ENCODE results near the gene GGTA1. TPM values are rescaled to one million over a fixed set of nuclear protein-coding genes. Genes with fewer than 3 reads are reported as not detected.
"Not testable (repeated sequence)": the region's sequence is repeated elsewhere in the genome, so short reads cannot be mapped to it uniquely, and the experiment has no call there.

Gene GGTA1
- total RNA-seq, 1 experiment from 2014 or later = not detected

DNA sequence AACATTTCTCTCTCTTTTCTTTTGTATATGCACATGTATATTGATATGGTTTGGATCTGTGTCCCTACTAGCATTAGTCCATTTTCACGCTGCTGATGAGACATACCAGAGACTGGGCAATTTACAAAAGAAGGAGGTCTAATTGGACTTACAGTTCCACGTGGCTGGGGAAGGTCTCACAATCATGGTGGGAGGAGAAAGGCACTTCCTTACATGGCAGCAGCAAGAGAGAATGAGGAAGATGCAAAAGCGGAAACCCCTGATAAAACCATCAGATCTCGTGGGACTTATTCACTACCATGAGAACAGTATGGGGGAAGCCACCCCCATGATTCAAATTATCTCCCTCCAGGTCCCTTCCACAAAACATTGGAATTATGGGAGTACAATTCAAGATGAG is 13.5 kb upstream of the GGTA1 start:
- not testable (repeated sequence) for H3K27me3 ChIP-seq (ENCODE audit: control insufficient read depth, insufficient read depth, low read length); DNase-seq; H3K36me3 ChIP-seq (replicated peaks; ENCODE audit: control insufficient read depth, insufficient read depth, low read length); H3K4me3 ChIP-seq (ENCODE audit: insufficient read depth, low read depth, low read length)

DNA sequence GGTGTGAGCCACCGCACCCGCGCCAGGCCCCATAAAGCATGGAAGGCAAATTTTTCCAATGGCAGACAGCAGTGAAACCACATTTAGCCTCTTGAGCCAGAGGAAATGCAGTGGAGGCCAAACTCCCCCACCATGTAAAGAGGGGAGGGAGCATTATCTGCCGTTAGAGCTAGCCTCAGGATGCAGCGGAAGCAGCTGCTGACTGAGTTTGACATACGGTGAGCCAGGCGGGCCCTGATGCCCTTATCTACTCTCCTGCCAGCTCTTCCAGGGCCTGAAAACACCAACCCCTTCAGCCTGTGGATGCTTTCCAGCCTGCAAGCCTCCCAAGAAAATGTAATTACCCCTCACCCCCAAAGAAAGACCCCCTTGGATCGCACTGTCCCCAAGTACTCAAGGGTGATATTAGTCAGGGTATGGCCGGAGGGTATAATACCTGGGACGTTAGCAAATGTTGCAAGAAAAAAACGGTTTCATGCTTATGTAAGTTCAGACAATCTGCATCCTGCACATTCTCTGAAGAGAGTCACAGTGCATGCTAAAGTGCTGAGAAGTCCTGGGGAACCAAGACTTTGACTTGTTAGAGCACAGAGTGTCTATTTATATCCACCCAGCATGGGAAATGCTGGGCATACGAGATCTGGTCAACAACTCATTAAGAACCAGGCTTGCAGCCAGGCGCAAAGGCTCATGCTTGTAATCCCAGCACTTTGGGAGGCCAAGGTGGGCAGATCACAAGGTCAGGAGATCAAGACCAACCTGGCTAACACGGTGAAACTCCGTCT is 11.3 kb upstream of the GGTA1 start:
- no peaks in the 10 kb centered on the region for H3K27me3 ChIP-seq (ENCODE audit: control insufficient read depth, insufficient read depth, low read length)
- no peak for DNase-seq
- H3K4me3 ChIP-seq (ENCODE audit: insufficient read depth, low read depth, low read length) = no peak overlapping the region
- H3K36me3 ChIP-seq (replicated peaks; ENCODE audit: control insufficient read depth, insufficient read depth, low read length) = no peaks in the 10 kb centered on the region

DNA sequence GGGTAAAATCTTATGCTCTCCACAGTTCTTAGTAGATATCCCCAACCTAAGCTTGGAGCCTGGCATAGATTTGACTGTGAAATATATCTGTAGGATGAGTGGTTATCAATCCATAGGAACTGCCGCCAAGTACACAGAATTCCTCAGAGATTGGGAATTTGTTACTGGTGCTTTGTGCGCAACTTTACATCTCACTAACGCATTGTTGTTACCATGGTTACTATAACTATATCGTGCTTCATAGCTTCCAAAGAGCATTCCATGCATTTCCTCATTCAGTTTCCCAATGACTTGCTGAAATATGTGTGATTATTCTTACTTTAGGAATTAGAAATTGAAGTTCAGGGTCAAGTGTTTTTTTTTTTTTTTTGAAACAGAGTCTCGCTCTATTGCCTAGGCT is 9.5 kb upstream of the GGTA1 start:
- Histone ChIP-seq H3K36me3 (replicated peaks; ENCODE audit: control insufficient read depth, insufficient read depth, low read length) (no peaks in the 10 kb centered on the region), H3K27me3 (ENCODE audit: control insufficient read depth, insufficient read depth, low read length) (peaks cover 1% of the 10 kb centered on the region; the same call in 1 of the 2 replicates), H3K4me3 (ENCODE audit: insufficient read depth, low read depth, low read length) (no peak overlapping the region)
- DNase-seq = no peak

DNA sequence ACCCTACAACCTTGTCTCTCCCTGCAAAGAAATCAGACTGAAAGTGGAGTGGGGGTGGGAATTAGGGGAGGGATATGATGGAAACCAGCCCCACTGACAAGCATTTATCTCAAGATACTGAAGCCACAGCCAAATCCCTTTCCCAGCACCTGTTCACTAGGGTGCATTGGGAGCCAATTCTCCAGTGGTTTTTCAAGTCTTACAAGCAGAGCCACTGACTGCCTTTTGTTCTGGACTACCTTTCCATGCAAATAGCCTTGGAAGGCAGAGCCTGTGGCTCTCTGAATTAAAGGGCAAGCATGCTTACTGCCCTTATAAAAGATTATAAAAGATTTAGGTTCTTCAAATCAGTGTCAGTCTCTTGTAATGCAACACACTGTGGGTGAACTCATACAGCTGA is 8.8 kb upstream of the GGTA1 start:
- H3K27me3 ChIP-seq (ENCODE audit: control insufficient read depth, insufficient read depth, low read length) = peaks cover 1% of the 10 kb centered on the region; the same call in 1 of the 2 replicates
- no peaks in the 10 kb centered on the region for H3K36me3 ChIP-seq (replicated peaks; ENCODE audit: control insufficient read depth, insufficient read depth, low read length)
- no peak for DNase-seq
- no peak overlapping the region for H3K4me3 ChIP-seq (ENCODE audit: insufficient read depth, low read depth, low read length)

DNA sequence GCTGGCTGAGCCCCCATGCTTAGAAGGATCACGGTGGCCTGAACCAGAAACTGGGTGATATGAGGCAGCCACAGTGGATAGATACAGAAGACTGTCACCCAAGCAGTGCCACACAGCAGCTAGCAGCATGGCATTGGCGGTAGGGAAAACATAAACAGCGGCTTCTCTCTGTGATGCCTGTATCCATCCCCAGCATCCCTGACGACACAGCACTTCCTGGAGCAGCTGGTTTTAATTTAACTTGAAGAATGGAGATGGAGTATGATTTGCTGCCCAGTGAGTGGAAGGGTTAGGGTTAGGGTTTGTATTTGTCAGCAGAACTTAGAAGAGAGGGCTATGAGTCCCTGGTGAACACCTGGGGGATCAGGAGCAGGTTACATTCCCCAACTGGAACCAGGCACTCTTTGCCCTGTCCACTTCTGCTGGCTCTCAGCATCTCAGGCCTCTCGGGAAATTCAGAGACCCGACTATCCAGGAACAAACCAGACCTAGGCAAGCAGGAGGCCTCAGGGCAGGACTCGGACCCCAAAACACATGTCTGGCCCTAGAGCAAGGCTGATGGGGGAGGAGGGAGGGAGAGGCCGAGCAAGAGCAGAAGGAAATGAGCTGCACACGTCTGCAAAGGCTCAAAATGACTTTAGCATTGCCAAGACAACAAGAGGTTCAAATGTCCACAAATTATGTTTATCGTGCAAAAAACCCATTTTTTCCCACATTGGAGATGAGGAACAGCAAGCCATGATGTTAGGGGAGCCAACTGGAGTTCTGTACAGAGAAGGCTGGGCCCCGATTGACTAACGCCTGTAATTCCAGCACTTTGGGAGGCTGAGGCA is 6.5 kb upstream of the GGTA1 start:
- no peak for DNase-seq
- Histone ChIP-seq H3K4me3 (ENCODE audit: insufficient read depth, low read depth, low read length) (no peak overlapping the region), H3K27me3 (ENCODE audit: control insufficient read depth, insufficient read depth, low read length) (peaks cover 4% of the 10 kb centered on the region), H3K36me3 (replicated peaks; ENCODE audit: control insufficient read depth, insufficient read depth, low read length) (no peaks in the 10 kb centered on the region)

DNA sequence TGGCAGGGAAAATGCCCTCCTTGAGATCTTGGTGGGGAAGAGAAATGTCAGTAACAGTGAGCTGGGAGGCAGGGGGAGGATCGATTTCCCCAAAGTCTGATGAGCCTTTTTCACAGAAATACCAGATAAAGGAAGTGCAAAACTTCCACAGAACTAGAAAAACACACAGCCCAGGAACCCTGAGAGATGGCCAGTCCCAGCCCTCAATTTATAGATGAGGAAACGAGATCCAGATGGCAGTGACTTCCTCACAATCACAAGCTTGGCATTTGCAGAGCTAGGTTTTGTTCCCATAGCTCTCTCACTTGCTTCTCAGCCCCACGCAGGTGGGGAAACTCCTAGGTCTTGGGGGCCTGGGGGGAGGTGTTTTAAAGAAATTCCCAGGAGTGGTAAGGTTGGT is 3.8 kb upstream of the GGTA1 start:
- Histone ChIP-seq H3K27me3 (ENCODE audit: control insufficient read depth, insufficient read depth, low read length) (peaks cover 31% of the 10 kb centered on the region), H3K36me3 (replicated peaks; ENCODE audit: control insufficient read depth, insufficient read depth, low read length) (no peaks in the 10 kb centered on the region), H3K4me3 (ENCODE audit: insufficient read depth, low read depth, low read length) (no peak overlapping the region)
- no peak for DNase-seq

DNA sequence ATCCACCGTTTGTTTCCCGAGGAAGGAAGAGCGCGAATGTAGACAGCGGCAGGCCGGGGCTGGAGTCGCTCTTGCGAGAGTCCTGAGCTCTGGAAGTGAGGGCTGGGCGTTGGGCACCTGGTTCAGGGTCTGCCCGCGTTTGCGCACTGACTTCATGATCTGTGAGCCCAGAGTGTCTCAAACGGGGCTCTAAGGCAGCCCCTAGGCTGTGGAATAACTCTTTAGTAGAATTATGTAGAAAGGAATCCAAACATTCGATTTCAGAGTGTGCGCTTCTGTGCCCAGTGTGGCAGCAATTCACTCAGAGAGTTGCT is 478 bp upstream of the GGTA1 start:
- DNase-seq = no peak
- Histone ChIP-seq H3K36me3 (replicated peaks; ENCODE audit: control insufficient read depth, insufficient read depth, low read length) (no peaks in the 10 kb centered on the region), H3K27me3 (ENCODE audit: control insufficient read depth, insufficient read depth, low read length) (peaks cover 38% of the 10 kb centered on the region), H3K4me3 (ENCODE audit: insufficient read depth, low read depth, low read length) (peak overlapping the region; percentile 45)

DNA sequence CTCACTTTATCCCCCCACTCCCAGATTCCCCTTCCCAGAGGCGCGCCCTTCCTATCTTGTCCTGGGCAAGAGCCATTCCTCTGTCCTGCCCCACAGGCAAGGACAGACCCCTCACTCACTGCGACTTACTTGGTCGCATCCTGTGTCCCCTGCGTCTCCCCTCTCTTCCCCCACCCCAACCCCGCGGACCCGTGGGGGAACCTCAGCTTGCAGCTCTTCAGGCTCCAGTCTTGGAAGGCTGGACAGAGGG is 542 bp downstream of the GGTA1 start:
- Histone ChIP-seq H3K4me3 (ENCODE audit: insufficient read depth, low read depth, low read length) (peak overlapping the region; percentile 45), H3K27me3 (ENCODE audit: control insufficient read depth, insufficient read depth, low read length) (peaks cover 38% of the 10 kb centered on the region), H3K36me3 (replicated peaks; ENCODE audit: control insufficient read depth, insufficient read depth, low read length) (no peaks in the 10 kb centered on the region)
- DNase-seq = peak; percentile 66

DNA sequence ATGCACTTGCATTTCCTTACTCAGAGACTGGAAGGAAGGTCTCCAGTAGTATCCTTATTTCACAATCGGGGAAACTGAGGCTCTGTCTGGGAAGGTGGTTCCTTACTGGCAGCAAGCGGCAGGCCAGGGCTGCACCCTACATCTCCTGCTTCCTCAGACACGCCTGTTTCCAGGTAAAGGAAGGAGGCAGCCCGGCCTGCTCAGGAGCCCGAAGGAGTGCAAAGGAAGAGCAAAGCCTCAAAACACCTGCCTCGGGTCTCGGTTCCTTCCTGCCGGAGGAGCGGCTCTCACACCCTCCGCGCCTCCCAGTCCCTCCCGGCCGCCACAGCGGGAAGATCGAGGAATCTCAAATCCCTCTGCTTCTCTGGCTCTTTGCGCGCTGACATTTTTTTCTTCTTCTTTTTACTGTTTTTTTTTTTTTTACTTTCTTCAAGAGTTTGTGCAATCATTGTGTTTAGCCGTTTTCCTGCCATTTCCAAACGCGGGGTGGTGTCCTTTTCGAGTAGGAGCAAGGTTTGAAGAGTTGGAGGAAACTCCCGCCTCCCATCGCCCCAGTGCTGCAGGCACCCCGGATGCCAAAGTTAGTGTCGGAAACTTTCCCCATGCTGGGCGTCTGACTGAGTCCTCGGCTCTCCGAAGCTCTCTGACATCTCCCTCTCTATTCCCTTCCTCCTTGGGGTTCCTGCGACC is 1.0 kb downstream of the GGTA1 start:
- Histone ChIP-seq H3K36me3 (replicated peaks; ENCODE audit: control insufficient read depth, insufficient read depth, low read length) (no peaks in the 10 kb centered on the region), H3K27me3 (ENCODE audit: control insufficient read depth, insufficient read depth, low read length) (peaks cover 38% of the 10 kb centered on the region), H3K4me3 (ENCODE audit: insufficient read depth, low read depth, low read length) (peak overlapping the region; percentile 45; the same call in 1 of the 2 replicates)
- peak; percentile 78 for DNase-seq

DNA sequence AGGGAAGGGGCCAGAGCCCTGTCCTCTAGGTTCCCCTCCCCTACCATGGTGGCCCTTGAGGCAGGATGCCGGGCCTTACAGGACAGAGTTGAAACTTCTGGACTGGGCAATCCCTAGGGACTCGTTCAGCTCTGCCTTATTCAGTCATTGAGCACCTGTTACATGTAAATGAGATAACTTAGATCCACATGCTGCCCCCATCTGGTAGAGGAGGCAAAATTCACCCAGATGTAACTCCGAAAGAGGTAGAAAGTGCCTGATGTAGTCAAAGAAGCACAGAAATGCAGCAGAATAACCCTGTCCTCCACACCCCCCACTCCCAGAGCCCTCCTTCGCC is 1.5 kb downstream of the GGTA1 start:
- H3K36me3 ChIP-seq (replicated peaks; ENCODE audit: control insufficient read depth, insufficient read depth, low read length) = no peaks in the 10 kb centered on the region
- peak; percentile 86 for DNase-seq
- H3K27me3 ChIP-seq (ENCODE audit: control insufficient read depth, insufficient read depth, low read length) = peaks cover 38% of the 10 kb centered on the region
- peak overlapping the region; percentile 45; the same call in 1 of the 2 replicates for H3K4me3 ChIP-seq (ENCODE audit: insufficient read depth, low read depth, low read length)

DNA sequence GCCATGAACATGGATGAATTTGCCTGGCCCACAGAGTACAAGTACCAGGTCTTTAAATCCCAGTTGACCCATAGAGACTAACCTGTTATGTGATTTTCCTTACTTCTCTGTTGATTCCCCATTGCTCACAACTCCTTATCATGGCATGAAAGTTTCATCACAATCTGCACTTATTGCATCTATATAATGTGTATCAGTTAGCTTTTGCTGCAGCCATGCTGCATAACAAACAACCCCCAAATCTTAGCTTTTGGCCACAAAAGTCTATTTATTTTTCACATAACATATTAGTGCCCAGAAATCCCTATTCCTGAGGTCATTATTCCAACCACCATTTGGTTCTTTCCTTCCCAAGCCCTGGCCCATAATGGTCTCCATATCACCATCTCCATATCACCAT is 3.7 kb downstream of the GGTA1 start:
- Histone ChIP-seq H3K27me3 (ENCODE audit: control insufficient read depth, insufficient read depth, low read length) (peaks cover 33% of the 10 kb centered on the region), H3K4me3 (ENCODE audit: insufficient read depth, low read depth, low read length) (no peak overlapping the region), H3K36me3 (replicated peaks; ENCODE audit: control insufficient read depth, insufficient read depth, low read length) (no peaks in the 10 kb centered on the region)
- no peak for DNase-seq

DNA sequence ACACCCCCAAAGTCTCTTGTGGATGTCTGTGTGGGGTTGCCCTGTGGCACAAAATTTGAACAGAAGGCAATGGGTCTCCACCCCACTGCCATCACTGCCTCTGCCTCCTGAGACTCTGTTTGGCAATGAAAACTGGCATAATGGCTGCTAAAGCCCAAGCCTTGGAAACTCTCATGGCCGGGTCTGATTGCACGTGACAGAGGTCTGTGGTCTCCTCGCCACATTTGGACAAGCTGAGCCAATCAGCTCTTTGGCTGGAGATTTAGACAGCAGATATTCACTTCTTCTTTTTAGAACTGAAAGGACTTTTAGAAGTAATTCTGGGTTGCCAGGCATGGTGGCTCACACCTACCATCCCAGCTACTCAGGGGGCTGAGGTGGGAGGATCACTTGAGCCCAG is 5.5 kb downstream of the GGTA1 start:
- H3K4me3 ChIP-seq (ENCODE audit: insufficient read depth, low read depth, low read length) = no peak overlapping the region
- H3K27me3 ChIP-seq (ENCODE audit: control insufficient read depth, insufficient read depth, low read length) = peaks cover 16% of the 10 kb centered on the region
- H3K36me3 ChIP-seq (replicated peaks; ENCODE audit: control insufficient read depth, insufficient read depth, low read length) = no peaks in the 10 kb centered on the region
- DNase-seq = no peak

DNA sequence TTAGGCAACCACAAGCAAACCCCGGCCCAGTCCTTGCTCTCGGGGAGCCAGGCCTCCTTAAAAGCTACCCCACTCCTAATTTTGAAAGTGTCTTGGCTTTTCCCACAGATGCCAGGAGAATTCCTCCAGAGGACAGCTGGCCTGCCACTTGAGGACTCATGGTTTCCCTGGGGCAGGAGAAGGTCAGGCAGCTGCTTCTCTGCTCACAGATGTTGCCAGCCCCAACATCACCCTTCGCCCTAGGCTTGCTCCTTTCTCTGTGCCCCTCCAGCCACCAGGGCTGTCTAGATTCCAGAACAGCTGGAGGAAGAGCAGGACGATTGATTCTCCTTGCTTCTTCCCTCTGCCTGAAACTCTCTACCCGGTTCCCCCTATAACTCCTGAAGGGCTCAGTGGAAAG is 8.5 kb downstream of the GGTA1 start:
- DNase-seq = no peak
- no peaks in the 10 kb centered on the region for H3K27me3 ChIP-seq (ENCODE audit: control insufficient read depth, insufficient read depth, low read length)
- H3K4me3 ChIP-seq (ENCODE audit: insufficient read depth, low read depth, low read length) = no peak overlapping the region
- no peaks in the 10 kb centered on the region for H3K36me3 ChIP-seq (replicated peaks; ENCODE audit: control insufficient read depth, insufficient read depth, low read length)

DNA sequence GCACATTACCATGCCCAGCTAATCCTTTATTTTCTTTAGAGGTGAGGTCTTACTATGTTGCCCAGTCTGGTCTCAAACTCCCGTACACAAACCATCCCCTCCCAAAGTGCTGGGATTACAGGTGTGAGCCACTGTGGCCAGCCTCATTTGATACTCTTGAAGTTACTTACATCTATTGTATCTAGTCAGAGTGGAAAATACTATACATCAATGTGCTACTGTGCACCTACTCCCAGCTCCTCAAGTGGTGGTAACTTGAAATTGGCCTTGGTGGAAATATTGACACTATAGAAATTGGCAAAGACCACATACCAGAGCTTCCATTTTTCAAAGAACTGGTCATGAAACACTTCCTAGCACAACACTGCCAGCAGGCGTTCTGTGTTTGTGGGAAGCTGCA is 10.3 kb downstream of the GGTA1 start:
- Histone ChIP-seq H3K27me3 (ENCODE audit: control insufficient read depth, insufficient read depth, low read length) (no peaks in the 10 kb centered on the region), H3K36me3 (replicated peaks; ENCODE audit: control insufficient read depth, insufficient read depth, low read length) (no peaks in the 10 kb centered on the region), H3K4me3 (ENCODE audit: insufficient read depth, low read depth, low read length) (no peak overlapping the region)
- no peak for DNase-seq

DNA sequence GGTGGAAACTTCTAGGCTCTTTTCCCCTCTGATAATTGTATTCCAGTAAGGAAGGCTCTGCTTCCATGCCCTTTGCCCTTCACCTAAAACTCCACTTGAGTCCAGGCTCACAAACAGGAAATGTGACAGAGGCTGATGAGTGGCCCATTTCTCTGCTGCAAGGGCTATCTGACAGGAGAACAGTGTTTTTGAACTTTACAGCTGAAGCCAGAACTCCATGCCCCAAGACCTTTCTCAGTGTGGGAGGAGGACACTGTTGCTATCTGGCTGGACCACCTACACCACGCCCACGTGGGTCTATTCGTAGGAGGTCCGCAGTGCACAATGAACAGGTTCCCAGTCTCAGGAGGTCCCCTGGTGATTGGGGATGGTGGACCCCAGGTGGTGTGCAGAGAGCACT is 13.6 kb downstream of the GGTA1 start:
- no peak for DNase-seq

More for the DNA sequence above, 13.6 kb downstream of the GGTA1 start:
- Histone ChIP-seq H3K27me3 (ENCODE audit: control insufficient read depth, insufficient read depth, low read length) (no peaks in the 10 kb centered on the region), H3K4me3 (ENCODE audit: insufficient read depth, low read depth, low read length) (no peak overlapping the region), H3K36me3 (replicated peaks; ENCODE audit: control insufficient read depth, insufficient read depth, low read length) (no peaks in the 10 kb centered on the region)
